ENCODE measurements around the gene PCGF2.
A peak's percentile ranks its signal among the peaks of the same experiment; 100 is the strongest.

Gene PCGF2

GRCh38 chr17:38751144-38751807 lies 3.1 kb upstream of the PCGF2 start:
- Histone ChIP-seq H3K27me3 (ENCODE audit: control insufficient read depth, insufficient read depth, low read length) (peaks cover 8% of the 10 kb centered on the region), H3K36me3 (ENCODE audit: control insufficient read depth, insufficient read depth, low read length) (peaks cover 21% of the 10 kb centered on the region), H3K9me3 (ENCODE audit: control insufficient read depth, insufficient read depth, low read length) (no peaks in the 10 kb centered on the region), H3K27ac (ENCODE audit: low read depth, low read length) (no peak overlapping the region), H3K4me3 (ENCODE audit: low read depth, low read length) (peak overlapping the region; percentile 93), H3K4me1 (ENCODE audit: control insufficient read depth, insufficient read depth, low read length) (peaks cover 15% of the 10 kb centered on the region), H3K9ac (ENCODE audit: low read depth, low read length) (no peak overlapping the region)

DNA sequence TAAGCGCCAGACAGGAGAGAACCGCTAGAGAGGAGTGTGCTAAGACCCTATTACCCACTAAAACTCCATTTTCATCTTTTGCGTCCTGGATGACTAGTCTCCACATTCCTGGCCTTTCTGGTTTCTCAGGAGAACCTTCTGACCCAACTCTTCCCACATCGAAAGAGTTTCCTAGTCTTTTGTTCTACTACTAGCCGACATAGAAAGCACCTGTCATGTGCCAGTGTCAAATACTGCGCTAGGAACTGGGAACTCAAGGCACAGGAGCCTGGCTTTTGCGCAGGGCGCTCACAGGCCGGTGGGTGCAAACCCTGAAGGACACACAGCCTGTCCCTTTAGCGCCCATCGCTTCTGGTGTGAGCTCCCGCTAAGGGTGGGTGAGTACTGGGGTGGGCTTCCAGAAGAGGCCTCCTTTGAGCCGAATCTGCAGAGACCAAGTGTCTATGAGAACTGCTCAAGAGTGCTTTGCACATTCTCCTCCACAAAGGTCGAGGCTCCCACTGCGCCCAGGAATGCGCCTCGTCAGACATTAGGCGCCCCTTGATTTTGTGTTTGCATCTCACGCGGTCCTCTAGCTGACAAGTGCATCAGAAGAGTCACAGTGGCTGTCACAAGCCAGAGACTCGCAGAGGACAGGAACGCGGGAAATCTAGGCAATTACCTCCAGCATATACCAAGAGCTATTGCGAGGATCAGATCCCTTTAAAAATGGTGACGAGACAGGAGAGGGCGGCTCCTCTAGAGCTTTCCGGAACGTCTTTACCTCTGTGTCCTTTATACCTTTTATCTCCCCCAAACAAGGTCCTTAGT lies 2.4 kb upstream of the PCGF2 start:
- Histone ChIP-seq H3K9me3 (ENCODE audit: control insufficient read depth, insufficient read depth, low read length) (no peaks in the 10 kb centered on the region), H3K4me1 (ENCODE audit: control insufficient read depth, insufficient read depth, low read length) (peaks cover 22% of the 10 kb centered on the region), H3K36me3 (ENCODE audit: control insufficient read depth, insufficient read depth, low read length) (peaks cover 13% of the 10 kb centered on the region), H3K4me3 (ENCODE audit: low read depth, low read length) (peak overlapping the region; percentile 93), H3K27ac (ENCODE audit: low read depth, low read length) (peak overlapping the region; percentile 84), H3K27me3 (ENCODE audit: control insufficient read depth, insufficient read depth, low read length) (peaks cover 8% of the 10 kb centered on the region), H3K9ac (ENCODE audit: low read depth, low read length) (no peak overlapping the region)

GRCh38 chr17:38750044-38750311 lies 1.8 kb upstream of the PCGF2 start:
- peaks cover 11% of the 10 kb centered on the region for H3K36me3 ChIP-seq (ENCODE audit: control insufficient read depth, insufficient read depth, low read length)
- H3K9me3 ChIP-seq (ENCODE audit: control insufficient read depth, insufficient read depth, low read length) = no peaks in the 10 kb centered on the region
- H3K27me3 ChIP-seq (ENCODE audit: control insufficient read depth, insufficient read depth, low read length) = peaks cover 8% of the 10 kb centered on the region
- H3K4me1 ChIP-seq (ENCODE audit: control insufficient read depth, insufficient read depth, low read length) = peaks cover 25% of the 10 kb centered on the region
- H3K4me3 ChIP-seq (ENCODE audit: low read depth, low read length) = peak overlapping the region; percentile 93
- H3K27ac ChIP-seq (ENCODE audit: low read depth, low read length) = peak overlapping the region; percentile 84
- H3K9ac ChIP-seq (ENCODE audit: low read depth, low read length) = 0 out of 2 replicates have a peak overlapping the region, but pooled peaks have one; percentile 31

- Histone ChIP-seq H3K4me1 (ENCODE audit: control insufficient read depth, insufficient read depth, low read length) (peaks cover 29% of the 10 kb centered on the region), H3K9me3 (ENCODE audit: control insufficient read depth, insufficient read depth, low read length) (no peaks in the 10 kb centered on the region), H3K36me3 (ENCODE audit: control insufficient read depth, insufficient read depth, low read length) (peaks cover 5% of the 10 kb centered on the region), H3K27ac (ENCODE audit: low read depth, low read length) (peak overlapping the region; percentile 84), H3K4me3 (ENCODE audit: low read depth, low read length) (peak overlapping the region; percentile 93), H3K9ac (ENCODE audit: low read depth, low read length) (peak overlapping the region; percentile 70), H3K27me3 (ENCODE audit: control insufficient read depth, insufficient read depth, low read length) (peaks cover 8% of the 10 kb centered on the region)
Observed at GRCh38 chr17:38749223-38750043, 1.3 kb upstream of the PCGF2 start.

DNA sequence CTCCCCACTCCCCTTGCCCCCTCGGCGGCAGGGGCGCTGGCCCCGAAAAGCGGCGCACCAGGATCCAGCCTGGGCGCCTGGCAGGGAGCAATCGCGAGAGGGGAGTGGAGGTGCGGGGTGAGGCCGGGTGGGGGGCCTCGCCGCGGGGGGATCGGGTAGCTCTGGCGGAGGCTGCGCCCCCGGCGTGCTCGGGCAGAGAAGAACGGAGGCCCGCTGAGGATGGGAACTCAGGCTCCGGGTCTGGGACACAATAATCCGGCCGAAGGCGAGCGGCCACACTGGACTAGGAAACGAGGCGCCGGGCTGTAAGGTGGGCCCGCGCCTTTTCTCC lies 721 bp upstream of the PCGF2 start:
- peak overlapping the region; percentile 84 for H3K27ac ChIP-seq (ENCODE audit: low read depth, low read length)
- H3K9me3 ChIP-seq (ENCODE audit: control insufficient read depth, insufficient read depth, low read length) = no peaks in the 10 kb centered on the region
- H3K36me3 ChIP-seq (ENCODE audit: control insufficient read depth, insufficient read depth, low read length) = peaks cover 3% of the 10 kb centered on the region; the same call in 1 of the 2 replicates
- H3K4me3 ChIP-seq (ENCODE audit: low read depth, low read length) = peak overlapping the region; percentile 93
- peaks cover 8% of the 10 kb centered on the region for H3K27me3 ChIP-seq (ENCODE audit: control insufficient read depth, insufficient read depth, low read length)
- peak overlapping the region; percentile 70 for H3K9ac ChIP-seq (ENCODE audit: low read depth, low read length)
- H3K4me1 ChIP-seq (ENCODE audit: control insufficient read depth, insufficient read depth, low read length) = peaks cover 32% of the 10 kb centered on the region

GRCh38 chr17:38747463-38748148 lies 530 bp downstream of the PCGF2 start:
- Histone ChIP-seq H3K27me3 (ENCODE audit: control insufficient read depth, insufficient read depth, low read length) (peaks cover 8% of the 10 kb centered on the region), H3K27ac (ENCODE audit: low read depth, low read length) (peak overlapping the region; percentile 93), H3K36me3 (ENCODE audit: control insufficient read depth, insufficient read depth, low read length) (peaks cover 3% of the 10 kb centered on the region; the same call in 1 of the 2 replicates), H3K9ac (ENCODE audit: low read depth, low read length) (peak overlapping the region; percentile 72), H3K4me3 (ENCODE audit: low read depth, low read length) (peak overlapping the region; percentile 76), H3K9me3 (ENCODE audit: control insufficient read depth, insufficient read depth, low read length) (no peaks in the 10 kb centered on the region), H3K4me1 (ENCODE audit: control insufficient read depth, insufficient read depth, low read length) (peaks cover 39% of the 10 kb centered on the region)

GRCh38 chr17:38746849-38747462 lies 1.2 kb downstream of the PCGF2 start:
- peaks cover 8% of the 10 kb centered on the region for H3K27me3 ChIP-seq (ENCODE audit: control insufficient read depth, insufficient read depth, low read length)
- no peaks in the 10 kb centered on the region for H3K9me3 ChIP-seq (ENCODE audit: control insufficient read depth, insufficient read depth, low read length)
- H3K4me1 ChIP-seq (ENCODE audit: control insufficient read depth, insufficient read depth, low read length) = peaks cover 44% of the 10 kb centered on the region
- peaks cover 5% of the 10 kb centered on the region; the same call in 1 of the 2 replicates for H3K36me3 ChIP-seq (ENCODE audit: control insufficient read depth, insufficient read depth, low read length)
- H3K9ac ChIP-seq (ENCODE audit: low read depth, low read length) = no peak overlapping the region
- H3K27ac ChIP-seq (ENCODE audit: low read depth, low read length) = peak overlapping the region; percentile 93
- H3K4me3 ChIP-seq (ENCODE audit: low read depth, low read length) = peak overlapping the region; percentile 76

- Histone ChIP-seq H3K9me3 (ENCODE audit: control insufficient read depth, insufficient read depth, low read length) (no peaks in the 10 kb centered on the region), H3K36me3 (ENCODE audit: control insufficient read depth, insufficient read depth, low read length) (peaks cover 5% of the 10 kb centered on the region; the same call in 1 of the 2 replicates), H3K27me3 (ENCODE audit: control insufficient read depth, insufficient read depth, low read length) (peaks cover 8% of the 10 kb centered on the region), H3K4me3 (ENCODE audit: low read depth, low read length) (peak overlapping the region; percentile 76), H3K4me1 (ENCODE audit: control insufficient read depth, insufficient read depth, low read length) (peaks cover 44% of the 10 kb centered on the region), H3K27ac (ENCODE audit: low read depth, low read length) (peak overlapping the region; percentile 93), H3K9ac (ENCODE audit: low read depth, low read length) (no peak overlapping the region)
Observed at GRCh38 chr17:38746004-38746848, 1.9 kb downstream of the PCGF2 start.

- peaks cover 40% of the 10 kb centered on the region for H3K4me1 ChIP-seq (ENCODE audit: control insufficient read depth, insufficient read depth, low read length)
- H3K9me3 ChIP-seq (ENCODE audit: control insufficient read depth, insufficient read depth, low read length) = no peaks in the 10 kb centered on the region
- peaks cover 2% of the 10 kb centered on the region for H3K27me3 ChIP-seq (ENCODE audit: control insufficient read depth, insufficient read depth, low read length)
- no peak overlapping the region for H3K9ac ChIP-seq (ENCODE audit: low read depth, low read length)
- no peak overlapping the region for H3K27ac ChIP-seq (ENCODE audit: low read depth, low read length)
- peaks cover 5% of the 10 kb centered on the region; the same call in 1 of the 2 replicates for H3K36me3 ChIP-seq (ENCODE audit: control insufficient read depth, insufficient read depth, low read length)
- H3K4me3 ChIP-seq (ENCODE audit: low read depth, low read length) = peak overlapping the region; percentile 76; the same call in 1 of the 2 replicates
Observed at GRCh38 chr17:38745545-38745944, 2.6 kb downstream of the PCGF2 start.

All from HUES48 (cell line).